ENCODE data around the gene DNAJB6.

- TF ChIP-seq POLR2A (IDR thresholded peaks at IDR 0.05; ENCODE audit: borderline replicate concordance, extremely low read depth, insufficient read depth, insufficient read length) (no peak), MAX (IDR thresholded peaks at IDR 0.05) (no peak)
Observed at GRCh38 chr7:157360483-157361025, 23.8 kb downstream of the DNAJB6 start.
